ENCODE measurements around the gene FTO.

- TF ChIP-seq CTCF (IDR thresholded peaks at IDR 0.05) (no peak), EZH2 (IDR thresholded peaks at IDR 0.05) (no peak)
Measured at GRCh38 chr16:53817812-53818550, 114.0 kb downstream of the FTO start.
